Measurements from ENCODE around the gene SYCE3.

SYCE3 gene

GRCh38 chr22:50516068-50516467 lies 46.7 kb downstream of the SYCE3 start:
- no peak for DNase-seq

- no peak for DNase-seq
Measured at GRCh38 chr22:50513175-50513574, 49.5 kb downstream of the SYCE3 start.

- DNase-seq: no peak
Measured at GRCh38 chr22:50508897-50509296, 53.8 kb downstream of the SYCE3 start.

GRCh38 chr22:50507991-50508884 lies 54.5 kb downstream of the SYCE3 start, which contains the start of gene NCAPH2:
TSS of gene NCAPH2 (plus strand) at chr22:50508224. CDS start at chr22:50508338, 114 bp downstream.
- DNase-seq: peak; percentile 89

- DNase-seq: peak; percentile 89
Measured at GRCh38 chr22:50507421-50507990, 55.2 kb downstream of the SYCE3 start, which contains the start of gene LMF2. TSS of gene LMF2 (minus strand) at chr22:50507702. CDS start at chr22:50507675, 27 bp downstream.

GRCh38 chr22:50506611-50507420 lies 55.9 kb downstream of the SYCE3 start:
- no peak for DNase-seq

- no peak for DNase-seq
Measured at GRCh38 chr22:50505776-50506610, 56.7 kb downstream of the SYCE3 start.

GRCh38 chr22:50505276-50505775 lies 57.4 kb downstream of the SYCE3 start:
- no peak for DNase-seq

GRCh38 chr22:50504369-50505211 lies 58.1 kb downstream of the SYCE3 start:
- DNase-seq: no peak

- DNase-seq: no peak
Measured at GRCh38 chr22:50503475-50504145, 59.1 kb downstream of the SYCE3 start.

GRCh38 chr22:50502628-50503474 lies 59.9 kb downstream of the SYCE3 start:
- DNase-seq: no peak

- DNase-seq: no peak
Measured at GRCh38 chr22:50502096-50502495, 60.6 kb downstream of the SYCE3 start.

All from KG1 (cell line).